HepG2 (cell line): ENCODE measurements around the gene ASXL1. TPM values are rescaled to one million over a fixed set of nuclear protein-coding genes. Genes with fewer than 3 reads are reported as not detected.

Experiments
- ATAC-seq: fragments of 200-7000 bp; cut with Tn5 transposase; 3 replicates; pipeline ENCODE4 v1.9.1; 2020; ENCODE audit warnings: mild to moderate bottlenecking, moderate library complexity
- BruUV-seq: library from RNA; stranded (reverse); fragments of 400-500 nt; replicated peaks from 2 replicates; lab custom pipeline; 2021; lab: Mats Ljungman, UMichigan
- CTCF ChIA-PET: fragments of 300-600 bp; formaldehyde crosslinking; extraction: SDS; loops from one replicate; lab custom pipeline; 2021; ENCODE audit warnings: low total read pairs, inconsistent platforms, low intra/inter-chr PET ratio; lab: Yijun Ruan, JAX
- POLR2A ChIA-PET: fragments of 350-600 bp; sonication (Branson Sonifier 250); formaldehyde crosslinking; loops from one replicate; lab custom pipeline; 2020; ENCODE audit warnings: antibody characterized with exemption, inconsistent platforms; lab: Yijun Ruan, JAX
- DNase-seq: peaks from one replicate; pipeline ENCODE4 v3.0.0-alpha.2; 2015; ENCODE audit warnings: low spot score
- FAIRE-seq: peaks from 3 replicates; lab custom pipeline; 2011; peaks lifted over from hg19 to GRCh38; lab: Jason Lieb, UNC
- H2AFZ ChIP-seq: one replicate; pipeline ENCODE4 v1.6.1; 2011; ENCODE audit warnings: low read length, inconsistent platforms
- H3K27ac ChIP-seq: fragments of 300-600 bp; 3 replicates; pipeline ENCODE4 v1.8.0; 2011; ENCODE audit warnings: mixed run types, mild to moderate bottlenecking, mixed read lengths, low read length, inconsistent platforms; ENCODE audit not compliant: insufficient read depth; ENCODE audit errors: extremely low read length
- H3K27me3 ChIP-seq, 2 experiments: fragments of 200-600 bp in 1 of 2; 2 replicates in 1 of 2; 3 replicates in 1 of 2; pipeline versions ENCODE4 v1.6.0 to v1.8.0; 2011; ENCODE audit warnings: low read length in 2 of 2, mild to moderate bottlenecking in 2 of 2, moderate library complexity in 2 of 2, inconsistent platforms in 1 of 2; ENCODE audit not compliant: insufficient read depth in 2 of 2, control insufficient read depth in 1 of 2
- H3K36me3 ChIP-seq, 2 experiments: fragments of 200-600 bp in 1 of 2; replicated peaks in 1 of 2; 2 replicates in 1 of 2; 3 replicates in 1 of 2; pipeline versions ENCODE4 v1.5.1 to v1.8.0; 2011; ENCODE audit warnings: low read length in 2 of 2, inconsistent platforms in 1 of 2; ENCODE audit not compliant: insufficient read depth in 2 of 2, control insufficient read depth in 1 of 2
- H3K4me1 ChIP-seq: 2 replicates; pipeline ENCODE4 v1.5.1; 2012; ENCODE audit warnings: low read length, inconsistent platforms; ENCODE audit not compliant: insufficient read depth
- H3K4me2 ChIP-seq: 2 replicates; pipeline ENCODE4 v1.6.0; 2011; ENCODE audit warnings: low read depth, low read length, inconsistent platforms
- H3K4me3 ChIP-seq, 3 experiments: fragments of 200-600 bp in 1 of 3; sonication (generic), shearing (Covaris generic) in 1 of 3; replicated peaks in 1 of 3; 2 replicates each; pipeline ENCODE4 v1.5.1; 2011 to 2016; ENCODE audit warnings: low read length in 3 of 3, inconsistent platforms in 2 of 3, low read depth in 2 of 3, mild to moderate bottlenecking in 2 of 3, control low read depth in 1 of 3, mixed read lengths in 1 of 3; ENCODE audit not compliant: insufficient read depth in 1 of 3
- H3K79me2 ChIP-seq: one replicate; pipeline ENCODE4 v1.6.1; 2011; ENCODE audit warnings: low read length, inconsistent platforms; ENCODE audit not compliant: insufficient read depth
- H3K9ac ChIP-seq: 2 replicates; pipeline ENCODE4 v1.6.0; 2011; ENCODE audit warnings: mild to moderate bottlenecking, low read depth, low read length, inconsistent platforms; ENCODE audit not compliant: insufficient read depth
- H3K9me3 ChIP-seq: 2 replicates; pipeline ENCODE4 v1.5.1; 2012; ENCODE audit warnings: mild to moderate bottlenecking, low read length
- H4K20me1 ChIP-seq: 2 replicates; pipeline ENCODE4 v1.6.0; 2011; ENCODE audit warnings: inconsistent platforms, mild to moderate bottlenecking, low read length, moderate library complexity; ENCODE audit not compliant: insufficient read depth
- ARID2 ChIP-seq: sonication (generic); formaldehyde crosslinking; IDR thresholded peaks from 2 replicates; pipeline ENCODE4 v1.8.1; 2022; ENCODE audit warnings: mild to moderate bottlenecking, missing genetic modification reagents, borderline replicate concordance
- FOXC1 ChIP-seq: sonication (generic); formaldehyde crosslinking; IDR thresholded peaks from 2 replicates; pipeline ENCODE4 v1.8.0; 2022; ENCODE audit warnings: mild to moderate bottlenecking, missing genetic modification reagents, borderline replicate concordance
- LCORL ChIP-seq, 2 experiments: fragments of 450-650 bp in 1 of 2; sonication (generic) in 1 of 2; formaldehyde crosslinking in 1 of 2; IDR thresholded peaks; 2 replicates each; pipeline versions ENCODE4 v1.5.0 to v1.6.1; 2017 to 2020; ENCODE audit warnings: antibody characterized with exemption in 1 of 2, missing genetic modification reagents in 1 of 2
- PAXIP1 ChIP-seq: sonication (generic); formaldehyde crosslinking; conservative IDR thresholded peaks from 2 replicates; pipeline ENCODE4 v1.4.0; 2020; ENCODE audit warnings: mild to moderate bottlenecking, missing genetic modification reagents, moderate library complexity
- RELA ChIP-seq: sonication (generic); formaldehyde crosslinking; IDR thresholded peaks from 2 replicates; pipeline ENCODE4 v1.4.0; 2020; ENCODE audit warnings: missing genetic modification reagents
- REST ChIP-seq, 2 experiments: IDR thresholded peaks; 2 replicates each; pipeline ENCODE4 v1.6.1; 2011 to 2012; ENCODE audit warnings: low read length in 2 of 2, borderline replicate concordance in 1 of 2, low read depth in 1 of 2, mild to moderate bottlenecking in 1 of 2, moderate library complexity in 1 of 2
- ZMAT3 ChIP-seq: sonication (generic); formaldehyde crosslinking; conservative IDR thresholded peaks from 2 replicates; pipeline ENCODE4 v1.7.0; 2021; ENCODE audit warnings: missing genetic modification reagents
- ZNF3 ChIP-seq: IDR thresholded peaks from 2 replicates; pipeline ENCODE4 v1.7.0; 2017; ENCODE audit warnings: inconsistent platforms
- ZNF646 ChIP-seq: sonication (generic); formaldehyde crosslinking; IDR thresholded peaks from 2 replicates; pipeline ENCODE4 v1.9.0; 2021; ENCODE audit warnings: mild to moderate bottlenecking, missing genetic modification reagents
- ZNF674 ChIP-seq: sonication (generic); formaldehyde crosslinking; IDR thresholded peaks from 2 replicates; pipeline ENCODE4 v1.5.0; 2020; ENCODE audit warnings: low read depth, mild to moderate bottlenecking, missing genetic modification reagents
- ZNF720 ChIP-seq: sonication (generic); formaldehyde crosslinking; IDR thresholded peaks from 2 replicates; pipeline ENCODE4 v1.4.0; 2020; ENCODE audit warnings: missing genetic modification reagents
- WGBS: methylation state at CpG from one replicate; pipeline ENCODE4 v1.1.6; 2017; ENCODE audit warnings: low lambda C conversion rate; 5-methylcytosine and 5-hydroxymethylcytosine counted together
- in situ Hi-C: cut with HindIII; loops from 2 replicates; pipeline ENCODE4 v1.10.0; 2017; ENCODE audit warnings: low pct_unique_long_range_greater_than_20kb; ENCODE audit not compliant: extremely low pct_ligation_motif_present
- intact Hi-C: fragments of 100-400 bp; cut with micrococcal nuclease; formaldehyde crosslinking; loops from one replicate; pipeline ENCODE4 v1.10.0; 2022; ENCODE audit not compliant: unreplicated experiment
- polyA plus RNA-seq, 8 experiments: library from polyadenylated mRNA; depleted of rRNA in 3 of 8; stranded (reverse) in 7 of 8; unstranded in 1 of 8; fragments of >200 nt; fragmentation: Illumina TruSeq in 4 of 8; extraction: Trizol in 4 of 8; gene quantifications; 2 replicates each; pipeline versions ENCODE4 v1.2.1 to v1.2.3, GENCODE V29; 2011 to 2016; ENCODE audit warnings: low read depth in 4 of 8, missing spikeins in 1 of 8, mixed read lengths in 1 of 8; ENCODE audit not compliant: insufficient read depth in 1 of 8
- total RNA-seq, 5 experiments: library from RNA; depleted of rRNA; stranded (reverse); fragments of >200 nt; fragmentation: Illumina TruSeq; extraction: Trizol; gene quantifications; 2 replicates each; pipeline ENCODE4 v1.2.3, GENCODE V29; 2016; ENCODE audit warnings: low read depth in 1 of 5

Gene ASXL1
- total and polyA plus RNA-seq, 2 of the 13 experiments (the other 11 are each of a cell fraction or from before 2014, with no cell fraction given): 62.1 to 74.8 TPM

GRCh38 chr20:32330555-32330897, 27.6 kb upstream of the ASXL1 start:
- Histone ChIP-seq H3K9ac (no peak overlapping the region), H3K79me2 (no peaks in the 10 kb centered on the region), H4K20me1 (no peaks in the 10 kb centered on the region), H3K4me1 (peaks cover 66% of the 10 kb centered on the region), H3K9me3 (no peaks in the 10 kb centered on the region), H3K27ac (peak overlapping the region; percentile 32), H3K36me3 (peaks cover 12 to 39% of the 10 kb centered on the region in 2 experiments), H2AFZ (no peak overlapping the region), H3K27me3 (no peaks in the 10 kb centered on the region), H3K4me3 (no peak overlapping the region), H3K4me2 (no peak overlapping the region)
- ChIA-PET POLR2A (interaction anchor here (2.5 kb wide), 1 partner anchor 41 kb away, joined by 10 read pairs; no protein-coding TSS in a partner anchor), CTCF (no interaction called here)
- FAIRE-seq: no peak
- DNase-seq: no peak
- in situ Hi-C loops (no loop called here), intact Hi-C loops (no loop called here)
- no TSS peak for BruUV-seq
- no peak for ATAC-seq
- 32% methylated on average over 1 of the region's 1 CpG for WGBS
- TF ChIP-seq ZMAT3 (CRISPR knock-in tag) (0 out of 2 replicates have a peak, but pooled peaks have one; percentile 7), ZNF3 (CRISPR knock-in tag) (no peak), RELA (CRISPR knock-in tag) (no peak), ARID2 (CRISPR knock-in tag) (no peak), ZNF674 (CRISPR knock-in tag) (no peak), ZNF720 (CRISPR knock-in tag) (no peak), REST (IDR thresholded peaks at IDR 0.05; ENCODE audit: borderline replicate concordance in 1 of 2, low read depth in 1 of 2, low read length in 2 of 2) (no peak), ZNF646 (no peak), PAXIP1 (CRISPR knock-in tag) (0 out of 2 replicates have a peak, but pooled peaks have one; percentile 25), LCORL (IDR thresholded peaks at IDR 0.05) (no peak), LCORL (CRISPR knock-in tag; IDR thresholded peaks at IDR 0.05) (no peak), FOXC1 (CRISPR knock-in tag) (no peak)
